ENCODE results near the gene DFFB. TPM values are rescaled to one million over a fixed set of nuclear protein-coding genes. Genes with fewer than 3 reads are reported as not detected.
A peak's percentile ranks its signal among the peaks of the same experiment; 100 is the strongest.
"Not testable (repeated sequence)": the region's sequence is repeated elsewhere in the genome, so short reads cannot be mapped to it uniquely, and the experiment has no call there.

The DFFB gene, protein sequence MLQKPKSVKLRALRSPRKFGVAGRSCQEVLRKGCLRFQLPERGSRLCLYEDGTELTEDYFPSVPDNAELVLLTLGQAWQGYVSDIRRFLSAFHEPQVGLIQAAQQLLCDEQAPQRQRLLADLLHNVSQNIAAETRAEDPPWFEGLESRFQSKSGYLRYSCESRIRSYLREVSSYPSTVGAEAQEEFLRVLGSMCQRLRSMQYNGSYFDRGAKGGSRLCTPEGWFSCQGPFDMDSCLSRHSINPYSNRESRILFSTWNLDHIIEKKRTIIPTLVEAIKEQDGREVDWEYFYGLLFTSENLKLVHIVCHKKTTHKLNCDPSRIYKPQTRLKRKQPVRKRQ
- 10 to 100 TPM in 1 of 2 donors, 1 to 10 TPM in 1; 6.1 to 12.1 TPM for total RNA-seq
- polyA plus RNA-seq, result 1 to 10 TPM; 5.1 to 5.6 TPM
- long read RNA-seq, donor 1, partial matches to known transcripts, result 0 of 1 reads
- long read RNA-seq, donor 1, other reads (novel, unspliced or antisense), result 0 of 1 reads
- long read RNA-seq, donor 2, result 0 reads
- long read RNA-seq, donor 3, result 0 reads
- long read RNA-seq, donor 4, result 0 reads
- long read RNA-seq, donor 5, partial matches to known transcripts, result 11 of 12 reads
- long read RNA-seq, donor 5, other reads (novel, unspliced or antisense), result 0 of 12 reads

- no peaks in the 10 kb centered on the region for H3K27me3 ChIP-seq (ENCODE audit: control insufficient read depth in 3 of 3, insufficient read depth in 3 of 3, low read length in 2 of 3)
- ATAC-seq (ENCODE audit: insufficient read depth, low FRiP score), result peak; percentile 91
These were observed at the start of gene DFFB, which contains the start of gene CEP104 for GRCh38 chr1:3856923-3857790. Gene DFFB, plus strand, starts transcription at chr1:3857476. Its CDS starts 128 bp downstream, at chr1:3857604. Gene CEP104, minus strand, starts transcription at chr1:3857211. Its CDS starts 4,804 bp downstream, at chr1:3852407.

DNA sequence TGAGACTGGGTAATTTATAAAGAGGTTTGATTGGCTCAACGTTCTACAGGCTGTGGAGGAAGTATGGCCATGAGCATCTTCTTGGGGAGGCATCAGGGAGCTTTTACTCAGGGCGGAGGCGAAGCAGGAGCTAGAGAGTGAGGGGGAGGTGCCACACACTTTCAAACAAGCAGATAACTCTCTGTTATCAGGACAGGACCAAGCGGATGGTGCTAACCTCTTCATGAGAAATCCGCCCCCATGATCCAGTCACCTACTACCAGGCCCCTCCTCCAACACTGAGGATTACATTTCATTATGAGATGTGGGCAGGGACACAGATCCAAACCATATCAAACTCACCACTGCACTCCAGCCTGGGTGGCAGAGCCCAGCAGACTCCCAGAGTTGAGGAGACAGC is 49.5 kb upstream of the DFFB start:
- H3K27ac ChIP-seq (ENCODE audit: low read depth in 1 of 2, low read length in 1 of 2), result no peak overlapping the region
- no peaks in the 10 kb centered on the region for H3K36me3 ChIP-seq (ENCODE audit: control insufficient read depth in 4 of 4, insufficient read depth in 4 of 4, low read length in 4 of 4)
- WGBS, 2 donors, result 67 to 83% methylated on average over 5 of the region's 5 CpGs
- H3K9ac ChIP-seq (ENCODE audit: insufficient read depth in 1 of 2, low read length in 2 of 2), result no peak overlapping the region
- H3K9me3 ChIP-seq (ENCODE audit: control insufficient read depth in 4 of 4, insufficient read depth in 3 of 4, low read length in 3 of 4), result peaks cover 0 to 4% (median 0%) of the 10 kb centered on the region in 4 donors
- no peak for DNase-seq
- H3K4me1 ChIP-seq (ENCODE audit: control insufficient read depth in 5 of 5, insufficient read depth in 5 of 5, low read length in 5 of 5), result no peaks in the 10 kb centered on the region
- TF ChIP-seq CTCF (IDR thresholded peaks at IDR 0.05; ENCODE audit: control extremely low read depth, extremely low read depth), result no peak
- no peaks in the 10 kb centered on the region for H3K27me3 ChIP-seq (ENCODE audit: control insufficient read depth in 3 of 3, insufficient read depth in 3 of 3, low read length in 2 of 3)
- no peak overlapping the region for H3K4me3 ChIP-seq
- no peak for ATAC-seq (ENCODE audit: insufficient read depth, low FRiP score)

More at GRCh38 chr1:3856923-3857790, at the start of gene DFFB, which contains the start of gene CEP104:
- Histone ChIP-seq H3K9me3 (ENCODE audit: control insufficient read depth in 4 of 4, insufficient read depth in 3 of 4, low read length in 3 of 4) (no peaks in the 10 kb centered on the region), H3K9ac (ENCODE audit: insufficient read depth in 1 of 2, low read length in 2 of 2) (peak within 1 kb of the TSS; percentile 13 to 55), H3K4me1 (ENCODE audit: control insufficient read depth in 5 of 5, insufficient read depth in 5 of 5, low read length in 5 of 5) (peaks cover 4 to 19% (median 6%) of the 10 kb centered on the region in 5 donors), H3K36me3 (ENCODE audit: control insufficient read depth in 4 of 4, insufficient read depth in 4 of 4, low read length in 4 of 4) (peaks cover 0 to 2% (median 0%) of the 10 kb centered on the region in 4 donors), H3K4me3 (peak within 1 kb of the TSS; percentile 57), H3K27ac (ENCODE audit: low read depth in 1 of 2, low read length in 1 of 2) (peak within 1 kb of the TSS; percentile 41 to 71)
- WGBS, 2 donors, result 0 to 1% methylated on average over 57 to 73 of the region's 73 CpGs
- DNase-seq, result peak; percentile 90 to 93 (median 93)
- no peak for TF ChIP-seq CTCF (IDR thresholded peaks at IDR 0.05; ENCODE audit: control extremely low read depth, extremely low read depth)

GRCh38 chr1:3809680-3810079 is 47.6 kb upstream of the DFFB start:
- ATAC-seq (ENCODE audit: insufficient read depth, low FRiP score) (no peak), DNase-seq (no peak)
- 64 to 80% methylated on average over 7 of the region's 7 CpGs for WGBS, 2 donors

DNA sequence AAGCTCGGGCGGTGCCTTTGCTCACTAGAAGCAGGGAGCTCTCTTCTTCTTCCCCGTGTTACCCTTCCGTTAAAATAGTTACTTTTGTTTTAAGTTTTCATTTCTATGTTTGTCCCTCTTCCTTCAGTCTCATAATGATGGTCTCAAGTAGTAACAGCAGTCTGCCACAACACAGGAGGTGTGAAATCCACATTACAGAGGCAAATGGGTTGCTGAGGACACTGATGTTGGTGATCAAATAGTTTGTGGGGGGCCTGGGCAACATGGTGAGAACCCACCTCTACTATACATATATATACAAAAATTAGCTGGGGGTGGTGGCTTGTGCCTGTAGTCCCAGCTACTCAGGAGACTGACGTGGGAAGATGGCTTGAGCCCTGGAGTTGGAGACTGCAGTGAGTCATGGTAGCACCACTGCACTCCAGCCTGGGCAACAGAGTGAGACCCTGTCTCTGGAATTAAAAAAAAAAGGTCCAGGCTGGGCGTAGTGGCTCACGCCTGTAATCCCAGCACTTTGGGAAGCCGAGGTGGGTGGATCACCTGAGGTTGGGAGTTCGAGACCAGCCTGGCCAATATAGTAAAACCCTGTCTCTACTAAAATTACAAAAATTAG is 47.0 kb upstream of the DFFB start:
- H3K36me3 ChIP-seq (ENCODE audit: control insufficient read depth in 4 of 4, insufficient read depth in 4 of 4, low read length in 4 of 4), result peaks cover 0 to 12% (median 2%) of the 10 kb centered on the region in 4 donors
- H3K27ac ChIP-seq (ENCODE audit: low read depth in 1 of 2, low read length in 1 of 2); H3K27me3 ChIP-seq (ENCODE audit: control insufficient read depth in 3 of 3, insufficient read depth in 3 of 3, low read length in 2 of 3); ATAC-seq (ENCODE audit: insufficient read depth, low FRiP score); DNase-seq; H3K9me3 ChIP-seq (ENCODE audit: control insufficient read depth in 4 of 4, insufficient read depth in 3 of 4, low read length in 3 of 4); H3K4me3 ChIP-seq; H3K4me1 ChIP-seq (ENCODE audit: control insufficient read depth in 5 of 5, insufficient read depth in 5 of 5, low read length in 5 of 5); H3K9ac ChIP-seq (ENCODE audit: insufficient read depth in 1 of 2, low read length in 2 of 2): not testable (repeated sequence)
- WGBS, 2 donors, result 81 to 85% methylated on average over 9 of the region's 9 CpGs

More at GRCh38 chr1:3809680-3810079, 47.6 kb upstream of the DFFB start:
- H3K36me3 ChIP-seq (ENCODE audit: control insufficient read depth in 4 of 4, insufficient read depth in 4 of 4, low read length in 4 of 4), result peaks cover 0 to 7% (median 2%) of the 10 kb centered on the region in 4 donors
- peaks cover 0 to 4% (median 0%) of the 10 kb centered on the region in 4 donors for H3K9me3 ChIP-seq (ENCODE audit: control insufficient read depth in 4 of 4, insufficient read depth in 3 of 4, low read length in 3 of 4)
- TF ChIP-seq CTCF (IDR thresholded peaks at IDR 0.05; ENCODE audit: control extremely low read depth, extremely low read depth), result no peak
- no peaks in the 10 kb centered on the region for H3K4me1 ChIP-seq (ENCODE audit: control insufficient read depth in 5 of 5, insufficient read depth in 5 of 5, low read length in 5 of 5)
- H3K27ac ChIP-seq (ENCODE audit: low read depth in 1 of 2, low read length in 1 of 2), result no peak overlapping the region
- H3K27me3 ChIP-seq (ENCODE audit: control insufficient read depth in 3 of 3, insufficient read depth in 3 of 3, low read length in 2 of 3), result no peaks in the 10 kb centered on the region
- H3K9ac ChIP-seq (ENCODE audit: insufficient read depth in 1 of 2, low read length in 2 of 2), result no peak overlapping the region
- H3K4me3 ChIP-seq, result no peak overlapping the region

Data from lung (tissue), 16 donors.